Activated CD4-positive, alpha-beta T cell treated with anti-CD3 and anti-CD28 coated beads for 4 hours (primary cell): ENCODE results near the gene CKLF.
A peak's percentile ranks its signal among the peaks of the same experiment; 100 is the strongest.
"Not testable (repeated sequence)": the region's sequence is repeated elsewhere in the genome, so short reads cannot be mapped to it uniquely, and the experiment has no call there.

Experiments
- DNase-seq, 2 donors: peaks; one replicate each; pipeline ENCODE4 v3.0.0-alpha.2; 2020

Gene CKLF

DNA sequence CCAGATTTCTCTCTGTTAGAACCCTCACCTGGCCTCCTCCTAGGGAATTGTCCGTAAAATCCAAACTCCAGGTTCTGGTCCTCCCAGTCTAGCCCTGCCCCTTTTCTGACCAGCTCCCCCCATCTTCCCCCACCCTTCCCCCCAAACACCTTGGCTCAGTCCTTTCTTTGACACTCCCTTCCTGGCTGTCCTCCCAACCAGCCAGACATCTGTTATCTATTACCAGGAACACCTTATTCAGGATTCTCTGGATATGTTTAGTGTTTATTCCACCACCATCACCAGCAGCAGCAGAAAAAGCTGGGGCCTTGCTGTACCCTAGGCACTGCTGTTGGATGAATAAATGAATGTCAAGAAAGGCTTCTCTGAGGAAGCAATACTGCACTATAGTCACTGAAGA is 48.1 kb downstream of the CKLF start:
- DNase-seq, result no peak

DNA sequence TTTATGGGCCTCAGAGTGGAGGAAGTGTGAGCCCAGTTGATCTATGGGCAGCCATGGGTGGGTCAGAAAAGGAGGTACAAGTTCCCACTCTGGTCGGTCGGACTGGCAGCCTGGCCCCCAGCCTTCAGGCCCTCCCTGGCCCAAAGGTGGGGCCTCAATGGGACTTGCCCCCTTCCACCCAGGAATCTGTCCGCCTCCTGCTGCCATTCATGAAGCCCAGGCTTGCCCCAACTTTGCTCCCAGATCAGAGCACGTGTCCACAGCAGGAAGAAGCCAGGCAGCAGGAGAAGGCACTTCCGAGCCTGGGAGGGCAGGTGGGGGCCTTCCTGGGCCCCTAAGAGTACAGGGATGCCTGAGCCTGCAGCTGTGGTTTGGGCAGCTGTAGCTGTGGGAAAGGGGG is 49.1 kb downstream of the CKLF start:
- DNase-seq, result no peak

DNA sequence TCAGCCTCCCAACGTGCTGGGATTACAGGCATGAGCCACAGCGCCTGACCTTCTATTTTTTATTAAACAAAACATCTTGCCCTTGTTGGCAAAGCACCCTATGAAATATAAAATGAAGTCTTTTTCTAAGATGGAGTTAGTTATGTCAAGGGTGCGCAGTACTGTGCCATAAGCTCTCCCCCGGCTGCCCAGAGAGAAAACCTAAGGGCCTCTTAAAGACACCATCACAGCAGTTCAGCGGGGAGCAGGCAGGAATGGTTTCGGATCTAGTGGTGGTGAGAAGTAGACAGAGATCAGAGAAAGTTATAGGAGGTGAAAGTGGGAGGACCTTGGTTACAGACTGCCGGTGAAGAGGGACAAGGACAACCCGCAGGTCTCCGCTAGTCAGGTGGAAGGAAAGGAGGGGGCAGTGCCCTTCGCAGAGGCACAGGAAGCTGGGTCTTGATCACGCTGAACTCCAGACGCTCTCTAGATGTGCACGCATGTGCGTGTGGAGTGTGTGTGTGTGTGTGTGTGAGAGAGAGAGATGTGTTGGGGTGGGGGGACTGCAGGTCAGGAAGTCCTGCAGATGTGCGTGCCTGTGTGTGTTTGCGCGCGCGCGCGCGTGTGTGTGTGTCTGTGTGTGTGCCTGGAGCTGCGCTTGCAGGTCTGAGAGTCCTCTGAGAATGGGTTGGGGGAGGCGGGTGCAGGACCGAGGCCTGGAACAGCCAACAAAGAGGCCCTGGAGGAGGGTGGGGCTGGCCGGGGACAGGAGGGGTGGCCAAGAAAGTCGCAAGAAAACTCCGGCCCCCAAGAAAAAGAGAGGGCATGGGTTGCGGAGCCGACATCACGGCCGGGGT is 51.4 kb downstream of the CKLF start:
- peak; percentile 52 to 68 for DNase-seq

DNA sequence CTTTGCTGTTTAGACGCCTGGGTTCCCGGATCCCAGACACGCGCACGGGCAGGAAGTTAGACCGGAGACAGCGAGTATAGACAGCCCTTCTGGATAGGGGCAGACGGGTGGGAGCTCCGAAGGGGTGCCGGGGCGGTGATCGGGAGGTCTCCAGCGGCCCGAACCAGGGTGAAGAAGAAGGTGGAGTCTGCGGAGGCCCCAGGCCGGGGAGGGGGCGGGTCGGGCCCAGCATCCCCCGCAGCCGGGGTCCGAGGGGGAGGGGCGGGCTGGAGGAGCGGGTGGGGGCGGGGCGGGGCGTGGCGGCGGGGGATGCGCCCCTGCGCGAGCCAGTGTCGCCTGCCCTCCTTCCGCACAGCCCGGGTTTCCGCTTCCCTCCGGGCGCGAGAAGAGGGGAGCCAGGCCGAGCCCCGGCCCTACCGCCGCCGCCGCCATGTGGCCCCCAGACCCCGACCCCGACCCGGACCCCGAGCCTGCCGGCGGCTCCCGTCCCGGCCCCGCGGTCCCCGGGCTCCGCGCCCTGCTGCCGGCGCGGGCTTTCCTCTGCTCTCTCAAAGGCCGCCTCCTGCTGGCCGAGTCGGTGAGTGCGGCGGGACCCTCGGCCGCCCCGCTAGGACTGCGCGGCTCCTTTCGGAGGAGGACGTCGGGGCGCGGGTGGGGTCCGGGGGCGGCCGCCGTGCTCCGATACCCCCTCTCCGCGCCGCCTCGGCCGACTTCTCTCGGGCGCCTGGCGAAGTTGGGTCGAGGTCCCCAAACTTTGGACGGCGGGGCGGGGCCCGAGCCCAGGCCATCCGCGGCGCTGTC is 52.2 kb downstream of the CKLF start, which contains the start of gene CMTM3:
CMTM3 (plus strand) TSS at position 329 of the 801 bp plus-strand sequence; CDS start at position 431, 102 bp downstream.
- DNase-seq, result peak; percentile 71

DNA sequence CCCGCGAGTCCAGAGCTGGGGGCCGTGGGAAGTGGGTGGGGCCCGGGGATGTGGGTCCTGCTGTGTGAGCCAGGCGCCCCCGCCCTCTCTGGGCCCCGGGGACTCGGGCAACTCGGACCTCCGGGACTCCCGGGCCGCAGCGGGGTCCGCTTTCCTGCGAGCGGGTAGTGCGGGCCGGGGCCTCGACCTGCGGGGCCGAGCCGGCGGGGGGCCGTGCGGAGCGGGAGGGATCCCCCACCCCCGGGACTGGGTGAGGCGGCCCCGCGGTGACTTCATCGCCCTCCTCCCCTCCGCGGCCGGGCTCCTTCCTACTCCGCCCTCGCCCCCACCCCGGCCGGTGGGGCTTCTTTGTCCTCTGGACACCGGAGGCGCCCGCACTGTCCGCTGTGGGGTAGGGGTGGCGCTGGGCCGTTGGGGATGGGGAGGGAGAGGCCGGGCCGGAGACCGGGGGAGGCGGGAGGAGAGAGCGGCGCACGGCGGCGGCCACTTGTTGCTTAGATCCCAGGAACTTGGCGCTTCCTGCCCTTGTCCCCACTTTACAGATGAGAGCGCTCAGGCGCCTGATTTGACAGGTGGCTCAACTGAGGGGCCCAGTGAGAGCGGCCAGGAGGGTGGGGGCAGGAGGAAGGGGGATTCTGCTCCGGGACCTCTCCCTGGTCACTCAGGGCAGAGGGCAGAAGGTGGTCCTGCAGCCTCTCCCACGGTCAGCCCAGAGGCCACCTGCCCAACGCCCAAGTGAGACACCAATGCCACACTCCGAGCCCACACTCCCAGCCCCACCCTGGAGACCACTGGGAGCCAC is 53.0 kb downstream of the CKLF start:
- DNase-seq, result peak; percentile 36 to 48

DNA sequence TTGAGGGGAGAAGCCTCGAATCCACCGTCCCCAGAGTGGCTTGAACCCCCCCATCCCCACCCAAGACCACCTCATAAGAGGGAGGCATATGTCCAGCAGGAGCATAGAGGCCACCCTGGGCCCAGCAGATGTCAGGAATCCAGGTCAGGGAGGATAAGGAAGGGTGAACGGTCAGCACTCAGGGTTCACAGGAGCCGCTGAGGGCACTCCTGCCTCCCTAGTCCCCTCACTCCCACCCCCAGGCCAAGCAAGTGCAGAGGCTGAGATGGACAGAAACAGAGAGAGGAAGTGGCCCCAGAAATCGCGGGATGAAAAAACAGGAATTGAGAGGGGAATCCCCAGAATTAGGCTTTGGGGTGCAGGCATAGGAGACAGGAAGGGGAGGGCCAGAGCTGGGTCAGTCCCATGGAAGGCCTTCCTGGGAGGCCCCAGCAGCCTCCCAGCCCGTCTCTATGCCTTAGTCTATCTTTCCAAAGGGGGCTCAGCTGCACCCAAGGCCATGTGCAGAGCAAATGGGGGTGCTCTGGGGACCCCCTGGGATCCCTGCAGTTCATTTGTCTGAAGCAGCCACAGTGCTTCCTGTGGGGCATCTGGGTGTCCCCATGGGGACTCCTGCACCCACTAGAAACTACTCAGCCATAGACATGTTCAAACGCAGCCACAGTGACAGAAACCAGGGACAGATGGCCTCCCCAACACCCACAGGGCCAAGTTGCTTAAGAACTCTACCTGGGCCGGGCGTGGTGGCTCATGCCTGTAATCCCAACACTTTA is 53.8 kb downstream of the CKLF start:
- DNase-seq, result no peak

DNA sequence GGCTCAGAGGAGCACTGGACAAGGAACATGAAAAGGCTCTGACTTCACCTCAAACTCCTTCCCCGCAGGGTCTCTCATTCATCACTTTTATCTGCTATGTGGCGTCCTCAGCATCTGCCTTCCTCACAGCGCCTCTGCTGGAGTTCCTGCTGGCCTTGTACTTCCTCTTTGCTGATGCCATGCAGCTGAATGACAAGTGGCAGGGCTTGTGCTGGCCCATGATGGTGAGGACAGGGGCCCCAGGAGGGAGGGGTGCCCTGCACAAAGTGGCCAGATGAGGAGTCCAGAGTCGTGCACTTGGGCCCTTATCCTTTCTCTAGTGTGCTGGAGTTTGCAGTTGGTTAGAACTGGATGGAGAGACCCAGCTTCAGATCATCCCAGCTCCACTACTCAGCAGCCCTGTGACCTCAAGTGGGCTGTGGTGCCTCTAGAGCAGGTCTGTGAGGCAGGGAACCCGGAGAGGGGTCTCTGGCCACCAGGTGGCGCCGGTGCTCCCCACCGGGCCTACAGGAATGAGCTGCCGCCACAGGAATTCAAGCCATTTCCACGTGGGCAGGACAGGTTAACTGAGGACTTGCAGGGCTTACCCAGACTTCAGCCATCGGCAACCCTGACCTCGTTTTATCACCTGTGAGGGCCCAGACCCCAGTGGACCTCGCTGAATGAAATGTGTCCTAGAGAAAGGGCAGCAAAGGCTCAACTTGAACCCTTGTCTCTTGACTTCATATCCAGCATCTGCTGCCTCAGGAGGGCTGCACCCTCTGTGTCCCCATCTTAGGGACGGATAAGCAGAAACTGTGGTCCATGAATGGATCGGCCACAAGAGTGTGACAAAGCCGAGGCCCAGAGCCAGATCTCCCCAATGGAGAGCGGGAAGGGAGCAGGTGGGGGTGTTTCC is 56.1 kb downstream of the CKLF start:
- peak; percentile 81 to 88 for DNase-seq

DNA sequence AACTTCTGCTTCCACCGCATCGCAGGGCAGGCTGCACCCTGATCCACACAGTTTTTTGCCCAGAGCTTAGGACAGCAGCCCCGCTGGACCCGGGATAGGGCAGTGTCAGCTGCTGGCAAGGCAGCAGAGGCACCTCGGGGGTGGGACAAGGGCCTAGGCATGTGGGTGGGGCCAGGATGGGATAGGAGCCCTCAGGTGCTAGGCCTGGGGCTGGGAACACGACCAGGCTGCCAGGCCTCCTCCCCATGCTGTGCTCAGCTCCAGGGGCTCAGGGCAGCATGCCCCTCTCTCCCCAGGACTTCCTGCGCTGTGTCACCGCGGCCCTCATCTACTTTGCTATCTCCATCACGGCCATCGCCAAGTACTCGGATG is 56.7 kb downstream of the CKLF start:
- DNase-seq, result no peak

DNA sequence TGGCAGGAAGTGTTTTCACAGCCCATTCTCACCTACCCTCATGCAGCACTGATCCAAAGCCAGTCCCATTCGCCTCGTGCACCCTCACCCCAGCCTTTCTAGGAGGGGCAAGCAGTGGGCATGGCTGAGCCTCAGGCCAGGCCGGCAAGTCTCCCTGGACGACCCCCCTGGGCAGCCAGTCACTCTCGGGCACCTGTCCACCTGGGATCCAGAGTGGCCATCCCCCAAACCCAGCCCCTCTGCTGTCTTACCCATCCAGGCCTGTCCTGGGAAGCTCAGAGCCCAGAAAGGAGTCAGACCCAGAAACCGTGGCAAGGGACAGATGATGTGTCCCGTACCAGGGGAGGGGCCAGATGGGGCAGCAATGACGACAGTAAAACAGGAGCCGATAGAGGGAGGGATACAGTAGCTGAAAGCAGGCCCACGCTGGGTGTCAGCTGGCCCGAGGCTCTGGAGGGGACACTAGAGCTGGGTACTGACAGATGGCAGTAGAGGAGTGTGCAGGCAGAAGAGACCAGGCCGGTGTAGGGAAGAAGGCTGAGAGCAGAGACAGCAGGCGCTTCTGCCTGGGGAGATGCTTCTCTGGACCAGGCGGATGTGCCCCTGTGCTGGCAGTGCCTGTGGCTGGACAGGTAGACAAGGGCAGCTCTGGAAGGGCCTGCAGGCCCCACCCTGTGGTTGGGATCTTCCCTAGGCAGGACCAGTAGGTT is 57.9 kb downstream of the CKLF start:
- no peak for DNase-seq

DNA sequence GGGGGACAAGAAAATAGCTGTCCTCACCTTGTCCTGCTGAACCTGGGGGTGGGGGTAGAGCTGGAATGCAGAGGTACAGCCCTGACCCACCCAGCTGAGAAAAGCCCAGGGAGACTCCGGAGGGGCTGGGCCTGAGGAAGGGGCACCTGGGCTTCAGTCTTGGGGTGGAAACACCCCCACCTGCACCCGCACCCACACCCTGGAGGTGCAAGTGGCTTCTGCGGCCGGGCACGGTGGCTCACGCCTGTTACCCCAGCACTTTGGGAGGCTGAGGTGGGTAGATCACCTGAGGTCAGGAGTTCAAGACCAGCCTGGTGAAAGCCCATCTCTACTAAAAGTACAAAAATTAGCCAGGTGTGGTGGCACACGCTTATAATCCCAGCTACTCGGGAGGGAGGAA is 59.5 kb downstream of the CKLF start:
- DNase-seq, result not testable (repeated sequence)

DNA sequence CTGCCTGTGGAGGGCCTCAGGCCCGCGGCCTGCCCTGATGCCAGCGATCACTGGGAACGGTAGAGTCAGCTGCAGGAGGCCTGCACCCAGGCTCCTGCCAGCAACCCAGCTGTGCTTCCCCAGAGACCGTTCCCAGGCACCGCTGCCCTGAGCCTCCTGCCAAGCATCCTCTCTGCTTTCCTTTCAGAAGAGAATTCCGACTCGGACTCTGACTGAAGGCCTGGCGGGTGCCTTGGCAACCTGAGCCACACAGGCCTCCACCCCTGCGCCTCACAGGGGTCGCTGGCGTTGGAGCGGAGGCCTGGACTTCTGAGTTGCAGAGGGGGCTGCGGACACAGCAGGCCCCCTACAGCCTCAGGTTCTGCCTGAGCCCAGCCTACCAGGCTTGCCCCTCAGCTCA is 60.0 kb downstream of the CKLF start:
- DNase-seq, result no peak

DNA sequence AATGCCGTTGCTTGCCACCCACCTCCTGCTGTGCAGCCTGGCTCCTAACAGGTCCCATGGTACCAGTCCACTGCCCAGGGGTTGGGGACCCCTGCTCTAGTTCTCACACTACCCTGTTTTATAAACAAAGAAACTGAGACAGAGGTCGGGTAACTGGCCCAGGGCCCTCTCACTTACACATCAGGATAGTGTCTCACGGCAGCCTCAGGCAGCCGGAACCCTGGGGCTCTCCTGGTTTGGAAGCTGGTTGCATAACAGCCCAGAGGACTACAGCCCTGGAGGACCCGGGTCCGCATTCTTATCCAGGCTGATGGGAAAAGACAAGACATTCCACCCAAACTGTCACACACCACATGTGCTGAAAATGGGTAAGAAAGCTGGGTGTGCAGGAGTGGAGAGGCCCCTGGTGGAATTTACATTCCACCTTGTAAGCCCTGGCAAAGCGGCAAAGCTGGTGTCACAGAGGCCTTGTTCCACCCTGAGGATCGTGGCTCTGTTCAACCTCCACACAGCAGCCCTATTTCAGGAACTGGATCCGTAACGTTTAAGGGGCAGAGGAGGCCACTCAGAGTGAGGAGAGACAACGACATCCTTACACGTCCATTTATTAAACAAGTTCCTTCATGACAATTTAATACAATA is 61.9 kb downstream of the CKLF start:
- no peak for DNase-seq
